ENCODE data around the gene SOWAHC.

DNA sequence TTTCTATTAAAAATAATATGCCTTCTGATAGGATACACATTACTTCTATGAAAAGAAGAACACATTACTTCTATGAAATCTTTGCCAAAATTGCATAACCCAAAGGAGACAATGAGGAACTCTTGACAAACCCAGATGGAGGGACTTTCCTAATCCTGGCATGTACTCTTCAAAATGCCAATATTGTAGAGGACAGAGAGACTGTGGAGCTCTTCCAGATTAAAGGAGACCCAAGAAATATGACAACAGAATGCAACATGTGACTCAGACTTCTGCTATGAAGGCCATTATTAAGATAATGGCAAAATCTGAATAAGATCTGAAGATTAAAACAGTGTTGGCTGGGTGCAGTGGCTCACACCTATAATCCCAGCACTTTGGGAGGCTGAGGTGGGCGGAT is 22.2 kb downstream of the SOWAHC start:
- TF ChIP-seq POLR2A (IDR thresholded peaks at IDR 0.05; ENCODE audit: insufficient read depth in 1 of 2, low read depth in 2 of 2, low read length in 2 of 2) (no peak), GABPA (IDR thresholded peaks at IDR 0.05; ENCODE audit: low read depth, low read length) (no peak), GABPA (CRISPR knock-in tag; IDR thresholded peaks at IDR 0.05; ENCODE audit: low read depth) (no peak), RAD21 (CRISPR knock-in tag; IDR thresholded peaks at IDR 0.05) (no peak), POLR2AphosphoS5 (IDR thresholded peaks at IDR 0.05; ENCODE audit: low read depth, low read length) (no peak), ZNF329 (CRISPR knock-in tag; IDR thresholded peaks at IDR 0.05; ENCODE audit: low read depth) (no peak), ZNF367 (CRISPR knock-in tag; IDR thresholded peaks at IDR 0.05; ENCODE audit: borderline replicate concordance) (no peak), NFE2L2 (IDR thresholded peaks at IDR 0.05; ENCODE audit: low read length) (no peak), JUND (CRISPR knock-in tag; IDR thresholded peaks at IDR 0.05) (no peak)
- TF ChIP-seq, protein P1, sequence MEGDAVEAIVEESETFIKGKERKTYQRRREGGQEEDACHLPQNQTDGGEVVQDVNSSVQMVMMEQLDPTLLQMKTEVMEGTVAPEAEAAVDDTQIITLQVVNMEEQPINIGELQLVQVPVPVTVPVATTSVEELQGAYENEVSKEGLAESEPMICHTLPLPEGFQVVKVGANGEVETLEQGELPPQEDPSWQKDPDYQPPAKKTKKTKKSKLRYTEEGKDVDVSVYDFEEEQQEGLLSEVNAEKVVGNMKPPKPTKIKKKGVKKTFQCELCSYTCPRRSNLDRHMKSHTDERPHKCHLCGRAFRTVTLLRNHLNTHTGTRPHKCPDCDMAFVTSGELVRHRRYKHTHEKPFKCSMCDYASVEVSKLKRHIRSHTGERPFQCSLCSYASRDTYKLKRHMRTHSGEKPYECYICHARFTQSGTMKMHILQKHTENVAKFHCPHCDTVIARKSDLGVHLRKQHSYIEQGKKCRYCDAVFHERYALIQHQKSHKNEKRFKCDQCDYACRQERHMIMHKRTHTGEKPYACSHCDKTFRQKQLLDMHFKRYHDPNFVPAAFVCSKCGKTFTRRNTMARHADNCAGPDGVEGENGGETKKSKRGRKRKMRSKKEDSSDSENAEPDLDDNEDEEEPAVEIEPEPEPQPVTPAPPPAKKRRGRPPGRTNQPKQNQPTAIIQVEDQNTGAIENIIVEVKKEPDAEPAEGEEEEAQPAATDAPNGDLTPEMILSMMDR (CRISPR knock-in tag; IDR thresholded peaks at IDR 0.05): no peak
- TF ChIP-seq, protein P2, sequence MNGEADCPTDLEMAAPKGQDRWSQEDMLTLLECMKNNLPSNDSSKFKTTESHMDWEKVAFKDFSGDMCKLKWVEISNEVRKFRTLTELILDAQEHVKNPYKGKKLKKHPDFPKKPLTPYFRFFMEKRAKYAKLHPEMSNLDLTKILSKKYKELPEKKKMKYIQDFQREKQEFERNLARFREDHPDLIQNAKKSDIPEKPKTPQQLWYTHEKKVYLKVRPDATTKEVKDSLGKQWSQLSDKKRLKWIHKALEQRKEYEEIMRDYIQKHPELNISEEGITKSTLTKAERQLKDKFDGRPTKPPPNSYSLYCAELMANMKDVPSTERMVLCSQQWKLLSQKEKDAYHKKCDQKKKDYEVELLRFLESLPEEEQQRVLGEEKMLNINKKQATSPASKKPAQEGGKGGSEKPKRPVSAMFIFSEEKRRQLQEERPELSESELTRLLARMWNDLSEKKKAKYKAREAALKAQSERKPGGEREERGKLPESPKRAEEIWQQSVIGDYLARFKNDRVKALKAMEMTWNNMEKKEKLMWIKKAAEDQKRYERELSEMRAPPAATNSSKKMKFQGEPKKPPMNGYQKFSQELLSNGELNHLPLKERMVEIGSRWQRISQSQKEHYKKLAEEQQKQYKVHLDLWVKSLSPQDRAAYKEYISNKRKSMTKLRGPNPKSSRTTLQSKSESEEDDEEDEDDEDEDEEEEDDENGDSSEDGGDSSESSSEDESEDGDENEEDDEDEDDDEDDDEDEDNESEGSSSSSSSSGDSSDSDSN (CRISPR knock-in tag; IDR thresholded peaks at IDR 0.05): no peak
- TF ChIP-seq, protein P3, sequence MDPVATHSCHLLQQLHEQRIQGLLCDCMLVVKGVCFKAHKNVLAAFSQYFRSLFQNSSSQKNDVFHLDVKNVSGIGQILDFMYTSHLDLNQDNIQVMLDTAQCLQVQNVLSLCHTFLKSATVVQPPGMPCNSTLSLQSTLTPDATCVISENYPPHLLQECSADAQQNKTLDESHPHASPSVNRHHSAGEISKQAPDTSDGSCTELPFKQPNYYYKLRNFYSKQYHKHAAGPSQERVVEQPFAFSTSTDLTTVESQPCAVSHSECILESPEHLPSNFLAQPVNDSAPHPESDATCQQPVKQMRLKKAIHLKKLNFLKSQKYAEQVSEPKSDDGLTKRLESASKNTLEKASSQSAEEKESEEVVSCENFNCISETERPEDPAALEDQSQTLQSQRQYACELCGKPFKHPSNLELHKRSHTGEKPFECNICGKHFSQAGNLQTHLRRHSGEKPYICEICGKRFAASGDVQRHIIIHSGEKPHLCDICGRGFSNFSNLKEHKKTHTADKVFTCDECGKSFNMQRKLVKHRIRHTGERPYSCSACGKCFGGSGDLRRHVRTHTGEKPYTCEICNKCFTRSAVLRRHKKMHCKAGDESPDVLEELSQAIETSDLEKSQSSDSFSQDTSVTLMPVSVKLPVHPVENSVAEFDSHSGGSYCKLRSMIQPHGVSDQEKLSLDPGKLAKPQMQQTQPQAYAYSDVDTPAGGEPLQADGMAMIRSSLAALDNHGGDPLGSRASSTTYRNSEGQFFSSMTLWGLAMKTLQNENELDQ (CRISPR knock-in tag; IDR thresholded peaks at IDR 0.05; ENCODE audit: borderline replicate concordance): no peak
